SK-N-SH treated with all-trans-retinoic acid at 6 μM for 48 hours (cell line): Measurements from ENCODE around the gene CTNND2.

Experiments
- ARNTL ChIP-seq: fragments of 450-650 bp; formaldehyde crosslinking; IDR thresholded peaks from 2 replicates; pipeline ENCODE4 v1.5.0; 2020; ENCODE audit warnings: low read depth, mild to moderate bottlenecking, moderate library complexity, borderline replicate concordance
- ISL1 ChIP-seq: fragments of 250-450 bp; sonication (Bioruptor Pico); IDR thresholded peaks from 2 replicates; pipeline ENCODE4 v2.1.2; 2022; ENCODE audit warnings: mild to moderate bottlenecking, moderate library complexity
- PPARA ChIP-seq: fragments of 250-450 bp; sonication (Bioruptor Pico); IDR thresholded peaks from 2 replicates; pipeline ENCODE4 v1.5.0; 2020; ENCODE audit warnings: mild to moderate bottlenecking, borderline replicate concordance
- RARB ChIP-seq: fragments of 250-450 bp; sonication (Bioruptor Pico); IDR thresholded peaks from 2 replicates; pipeline ENCODE4 v1.8.0; 2021; ENCODE audit warnings: mild to moderate bottlenecking, moderate library complexity
- ZFP30 ChIP-seq: fragments of 450-650 bp; formaldehyde crosslinking; IDR thresholded peaks from 2 replicates; pipeline ENCODE4 v1.5.0; 2022; ENCODE audit warnings: mild to moderate bottlenecking, moderate library complexity
- ZNF565 ChIP-seq: fragments of 450-650 bp; formaldehyde crosslinking; conservative IDR thresholded peaks from 2 replicates; pipeline ENCODE4 v1.5.0; 2020; ENCODE audit warnings: low read depth, mild to moderate bottlenecking, moderate library complexity
- TF ChIP-seq, protein P1 (sequence below): fragments of 250-450 bp; sonication (Bioruptor Pico); IDR thresholded peaks from 2 replicates; pipeline ENCODE4 v1.8.0; 2021; ENCODE audit warnings: low read depth, mild to moderate bottlenecking, moderate library complexity, borderline replicate concordance
- TF ChIP-seq, protein P2 (sequence below): fragments of 250-450 bp; sonication (Bioruptor Pico); IDR thresholded peaks from 2 replicates; pipeline ENCODE4 v1.5.1; 2020; ENCODE audit warnings: low read depth, mild to moderate bottlenecking, moderate library complexity
- TF ChIP-seq, protein P3 (sequence below): fragments of 250-450 bp; sonication (Bioruptor Pico); IDR thresholded peaks from 2 replicates; pipeline ENCODE4 v1.8.0; 2020; ENCODE audit warnings: mild to moderate bottlenecking, moderate library complexity, borderline replicate concordance
- TF ChIP-seq, protein P4 (sequence below): fragments of 250-450 bp; sonication (Bioruptor Pico); IDR thresholded peaks from 2 replicates; pipeline ENCODE4 v1.5.0; 2020; ENCODE audit warnings: mild to moderate bottlenecking, moderate library complexity

DNA sequence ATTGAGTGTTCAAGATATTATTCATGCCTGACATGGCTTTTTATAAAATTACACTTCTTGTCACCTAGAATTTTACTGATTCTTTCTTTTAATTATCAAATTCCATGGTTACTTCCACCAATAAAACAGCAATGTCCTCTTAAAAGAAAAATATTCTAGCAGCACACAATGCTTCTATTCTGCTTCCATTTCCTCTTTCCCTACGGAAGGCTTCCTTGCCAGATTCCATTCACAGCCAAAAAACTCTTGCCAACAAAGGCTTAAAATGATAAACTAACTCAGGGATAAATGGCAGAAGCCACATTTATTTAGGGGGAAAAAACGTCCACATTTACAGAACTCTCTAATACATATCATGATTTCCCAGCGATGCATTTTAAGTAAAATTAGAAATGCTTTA is 111.6 kb downstream of the CTNND2 start:
- TF ChIP-seq RARB (CRISPR knock-in tag) (no peak), ISL1 (no peak), ARNTL (no peak), PPARA (no peak), ZNF565 (CRISPR knock-in tag) (no peak), ZFP30 (CRISPR knock-in tag) (no peak)
- TF ChIP-seq, protein P1, sequence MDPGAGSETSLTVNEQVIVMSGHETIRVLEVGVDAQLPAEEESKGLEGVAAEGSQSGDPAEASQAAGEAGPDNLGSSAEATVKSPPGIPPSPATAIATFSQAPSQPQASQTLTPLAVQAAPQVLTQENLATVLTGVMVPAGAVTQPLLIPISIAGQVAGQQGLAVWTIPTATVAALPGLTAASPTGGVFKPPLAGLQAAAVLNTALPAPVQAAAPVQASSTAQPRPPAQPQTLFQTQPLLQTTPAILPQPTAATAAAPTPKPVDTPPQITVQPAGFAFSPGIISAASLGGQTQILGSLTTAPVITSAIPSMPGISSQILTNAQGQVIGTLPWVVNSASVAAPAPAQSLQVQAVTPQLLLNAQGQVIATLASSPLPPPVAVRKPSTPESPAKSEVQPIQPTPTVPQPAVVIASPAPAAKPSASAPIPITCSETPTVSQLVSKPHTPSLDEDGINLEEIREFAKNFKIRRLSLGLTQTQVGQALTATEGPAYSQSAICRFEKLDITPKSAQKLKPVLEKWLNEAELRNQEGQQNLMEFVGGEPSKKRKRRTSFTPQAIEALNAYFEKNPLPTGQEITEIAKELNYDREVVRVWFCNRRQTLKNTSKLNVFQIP (CRISPR knock-in tag): no peak
- TF ChIP-seq, protein P2, sequence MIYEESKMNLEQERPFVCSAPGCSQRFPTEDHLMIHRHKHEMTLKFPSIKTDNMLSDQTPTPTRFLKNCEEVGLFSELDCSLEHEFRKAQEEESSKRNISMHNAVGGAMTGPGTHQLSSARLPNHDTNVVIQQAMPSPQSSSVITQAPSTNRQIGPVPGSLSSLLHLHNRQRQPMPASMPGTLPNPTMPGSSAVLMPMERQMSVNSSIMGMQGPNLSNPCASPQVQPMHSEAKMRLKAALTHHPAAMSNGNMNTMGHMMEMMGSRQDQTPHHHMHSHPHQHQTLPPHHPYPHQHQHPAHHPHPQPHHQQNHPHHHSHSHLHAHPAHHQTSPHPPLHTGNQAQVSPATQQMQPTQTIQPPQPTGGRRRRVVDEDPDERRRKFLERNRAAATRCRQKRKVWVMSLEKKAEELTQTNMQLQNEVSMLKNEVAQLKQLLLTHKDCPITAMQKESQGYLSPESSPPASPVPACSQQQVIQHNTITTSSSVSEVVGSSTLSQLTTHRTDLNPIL (CRISPR knock-in tag): no peak
- TF ChIP-seq, protein P3, sequence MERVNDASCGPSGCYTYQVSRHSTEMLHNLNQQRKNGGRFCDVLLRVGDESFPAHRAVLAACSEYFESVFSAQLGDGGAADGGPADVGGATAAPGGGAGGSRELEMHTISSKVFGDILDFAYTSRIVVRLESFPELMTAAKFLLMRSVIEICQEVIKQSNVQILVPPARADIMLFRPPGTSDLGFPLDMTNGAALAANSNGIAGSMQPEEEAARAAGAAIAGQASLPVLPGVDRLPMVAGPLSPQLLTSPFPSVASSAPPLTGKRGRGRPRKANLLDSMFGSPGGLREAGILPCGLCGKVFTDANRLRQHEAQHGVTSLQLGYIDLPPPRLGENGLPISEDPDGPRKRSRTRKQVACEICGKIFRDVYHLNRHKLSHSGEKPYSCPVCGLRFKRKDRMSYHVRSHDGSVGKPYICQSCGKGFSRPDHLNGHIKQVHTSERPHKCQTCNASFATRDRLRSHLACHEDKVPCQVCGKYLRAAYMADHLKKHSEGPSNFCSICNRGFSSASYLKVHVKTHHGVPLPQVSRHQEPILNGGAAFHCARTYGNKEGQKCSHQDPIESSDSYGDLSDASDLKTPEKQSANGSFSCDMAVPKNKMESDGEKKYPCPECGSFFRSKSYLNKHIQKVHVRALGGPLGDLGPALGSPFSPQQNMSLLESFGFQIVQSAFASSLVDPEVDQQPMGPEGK (CRISPR knock-in tag): no peak
- TF ChIP-seq, protein P4, sequence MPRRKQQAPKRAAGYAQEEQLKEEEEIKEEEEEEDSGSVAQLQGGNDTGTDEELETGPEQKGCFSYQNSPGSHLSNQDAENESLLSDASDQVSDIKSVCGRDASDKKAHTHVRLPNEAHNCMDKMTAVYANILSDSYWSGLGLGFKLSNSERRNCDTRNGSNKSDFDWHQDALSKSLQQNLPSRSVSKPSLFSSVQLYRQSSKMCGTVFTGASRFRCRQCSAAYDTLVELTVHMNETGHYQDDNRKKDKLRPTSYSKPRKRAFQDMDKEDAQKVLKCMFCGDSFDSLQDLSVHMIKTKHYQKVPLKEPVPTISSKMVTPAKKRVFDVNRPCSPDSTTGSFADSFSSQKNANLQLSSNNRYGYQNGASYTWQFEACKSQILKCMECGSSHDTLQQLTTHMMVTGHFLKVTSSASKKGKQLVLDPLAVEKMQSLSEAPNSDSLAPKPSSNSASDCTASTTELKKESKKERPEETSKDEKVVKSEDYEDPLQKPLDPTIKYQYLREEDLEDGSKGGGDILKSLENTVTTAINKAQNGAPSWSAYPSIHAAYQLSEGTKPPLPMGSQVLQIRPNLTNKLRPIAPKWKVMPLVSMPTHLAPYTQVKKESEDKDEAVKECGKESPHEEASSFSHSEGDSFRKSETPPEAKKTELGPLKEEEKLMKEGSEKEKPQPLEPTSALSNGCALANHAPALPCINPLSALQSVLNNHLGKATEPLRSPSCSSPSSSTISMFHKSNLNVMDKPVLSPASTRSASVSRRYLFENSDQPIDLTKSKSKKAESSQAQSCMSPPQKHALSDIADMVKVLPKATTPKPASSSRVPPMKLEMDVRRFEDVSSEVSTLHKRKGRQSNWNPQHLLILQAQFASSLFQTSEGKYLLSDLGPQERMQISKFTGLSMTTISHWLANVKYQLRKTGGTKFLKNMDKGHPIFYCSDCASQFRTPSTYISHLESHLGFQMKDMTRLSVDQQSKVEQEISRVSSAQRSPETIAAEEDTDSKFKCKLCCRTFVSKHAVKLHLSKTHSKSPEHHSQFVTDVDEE (CRISPR knock-in tag): no peak
